ENCODE data around the gene DBF4B.
A peak's percentile ranks its signal among the peaks of the same experiment; 100 is the strongest.
"Not testable (repeated sequence)": the region's sequence is repeated elsewhere in the genome, so short reads cannot be mapped to it uniquely, and the experiment has no call there.

Gene DBF4B, protein sequence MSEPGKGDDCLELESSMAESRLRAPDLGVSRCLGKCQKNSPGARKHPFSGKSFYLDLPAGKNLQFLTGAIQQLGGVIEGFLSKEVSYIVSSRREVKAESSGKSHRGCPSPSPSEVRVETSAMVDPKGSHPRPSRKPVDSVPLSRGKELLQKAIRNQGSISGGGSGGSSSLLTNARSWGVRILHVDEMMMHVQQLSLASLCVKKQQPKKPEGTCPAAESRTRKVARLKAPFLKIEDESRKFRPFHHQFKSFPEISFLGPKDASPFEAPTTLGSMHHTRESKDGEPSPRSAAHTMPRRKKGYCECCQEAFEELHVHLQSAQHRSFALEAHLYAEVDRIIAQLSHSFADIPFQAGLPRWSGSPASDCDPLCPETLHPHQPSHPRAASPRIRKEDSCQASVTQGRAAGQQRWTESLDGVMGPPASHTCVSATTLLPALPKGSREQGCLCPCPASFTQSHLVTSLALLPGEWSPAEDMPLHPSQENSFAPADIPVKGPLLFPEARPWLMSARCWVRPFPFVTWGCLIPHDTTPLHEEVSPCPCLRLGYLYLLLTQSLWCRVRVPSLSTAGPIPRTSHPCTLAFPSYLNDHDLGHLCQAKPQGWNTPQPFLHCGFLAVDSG

DNA sequence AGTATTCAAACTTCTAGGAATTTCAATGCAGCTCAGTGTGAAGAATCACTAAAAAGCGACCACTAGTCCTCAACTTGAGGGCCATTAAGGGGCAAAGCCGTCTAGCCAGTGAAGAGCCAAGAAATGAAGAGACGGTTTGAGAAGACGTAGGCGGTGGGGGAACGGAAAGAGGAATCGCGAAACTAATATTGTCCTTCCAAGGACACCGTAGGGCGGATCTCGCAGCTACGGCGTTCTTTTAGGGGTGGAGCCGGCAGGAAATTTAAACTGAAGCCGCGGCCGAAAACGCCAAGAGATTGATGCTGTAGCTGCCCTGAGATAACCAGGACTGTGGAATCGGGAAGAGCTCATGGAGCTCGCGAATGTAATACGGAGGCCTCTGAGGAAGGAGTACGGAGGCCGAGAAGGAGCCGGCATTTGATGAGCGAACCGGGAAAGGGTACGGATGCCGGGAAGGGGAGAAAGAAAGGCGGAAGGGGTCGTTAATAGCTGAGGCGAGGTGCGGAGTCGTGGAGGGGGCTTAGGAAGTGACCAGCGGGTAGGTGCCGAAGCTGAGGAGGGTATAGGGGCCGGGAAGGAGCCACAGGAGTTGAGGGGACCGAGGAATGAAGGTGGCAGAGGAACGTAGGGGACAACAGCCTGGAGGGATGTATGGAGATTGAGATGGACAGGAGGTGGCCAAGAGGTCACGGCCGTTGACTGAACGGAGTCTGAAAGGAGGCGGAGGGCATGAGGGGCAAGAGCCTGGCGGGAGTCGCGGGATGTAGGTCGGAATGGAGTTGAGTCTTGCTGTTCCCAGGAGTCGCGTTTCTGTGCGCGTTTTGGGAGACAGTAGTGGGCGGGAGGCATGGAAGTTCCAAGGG lies at the start of gene DBF4B:
Gene DBF4B (plus strand): TSS at position 265 of the 863 bp plus-strand sequence. CDS start 156 bp downstream, at position 421.
- peak; percentile 8 for FAIRE-seq
- peak; percentile 78 for DNase-seq (ENCODE audit: low spot score)

DNA sequence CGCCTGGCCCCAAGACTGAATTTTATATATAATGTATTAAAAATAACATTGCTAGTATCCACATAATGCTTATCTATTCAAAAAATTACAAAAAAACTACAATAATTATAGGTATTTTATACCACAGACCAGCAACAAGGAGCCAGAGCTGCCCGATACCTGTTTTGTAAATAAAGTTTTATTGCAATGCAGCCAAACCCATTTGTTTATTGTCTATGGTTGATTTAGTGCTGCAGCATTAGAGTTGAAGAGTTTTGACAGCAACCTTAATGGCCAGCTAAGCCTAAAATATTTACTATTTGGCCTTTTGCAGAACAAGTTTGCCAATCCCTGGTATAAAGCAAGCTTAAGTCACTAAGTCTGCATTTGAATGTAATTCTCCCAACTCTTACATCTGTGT lies 46.6 kb upstream of the DBF4B start:
- FAIRE-seq (no peak), DNase-seq (ENCODE audit: low spot score) (no peak)

DNA sequence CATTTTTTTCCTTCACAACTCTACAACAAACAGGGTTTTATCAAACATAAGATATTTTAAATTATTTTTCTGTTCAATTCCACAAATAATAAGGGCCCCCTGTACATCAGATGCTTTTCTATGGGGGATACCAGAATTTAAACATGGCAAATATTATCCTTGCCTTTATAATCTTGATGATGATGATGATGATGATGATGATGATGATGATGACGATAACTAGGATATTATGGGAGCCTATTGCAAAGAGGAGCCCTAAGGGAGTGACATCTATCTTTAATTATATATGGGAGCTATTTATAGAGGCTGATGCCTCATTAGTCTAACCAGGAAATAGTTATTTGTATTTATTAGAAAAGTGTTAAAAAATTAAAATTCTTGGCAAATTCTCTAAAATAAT lies 45.4 kb upstream of the DBF4B start:
- FAIRE-seq: no peak
- DNase-seq (ENCODE audit: low spot score): no peak

DNA sequence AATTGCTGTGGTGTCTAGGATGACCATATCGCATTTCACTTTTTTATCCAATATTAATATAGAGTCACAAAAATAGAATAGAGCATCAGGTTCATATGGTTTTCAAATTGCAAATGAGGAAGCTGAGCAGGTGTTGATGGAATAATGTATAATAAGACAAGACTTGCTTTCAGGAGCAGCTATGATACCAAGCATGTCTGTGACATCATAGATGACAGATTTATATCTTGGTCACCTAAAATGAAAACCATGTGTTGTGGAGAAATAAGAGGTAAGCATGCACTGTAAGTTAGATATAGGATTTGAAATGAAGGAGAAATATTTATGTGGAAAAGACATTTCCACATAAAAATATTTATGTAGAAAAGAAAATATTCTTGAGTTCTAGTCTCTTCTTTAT lies 43.6 kb upstream of the DBF4B start:
- DNase-seq (ENCODE audit: low spot score) (no peak), FAIRE-seq (no peak)

DNA sequence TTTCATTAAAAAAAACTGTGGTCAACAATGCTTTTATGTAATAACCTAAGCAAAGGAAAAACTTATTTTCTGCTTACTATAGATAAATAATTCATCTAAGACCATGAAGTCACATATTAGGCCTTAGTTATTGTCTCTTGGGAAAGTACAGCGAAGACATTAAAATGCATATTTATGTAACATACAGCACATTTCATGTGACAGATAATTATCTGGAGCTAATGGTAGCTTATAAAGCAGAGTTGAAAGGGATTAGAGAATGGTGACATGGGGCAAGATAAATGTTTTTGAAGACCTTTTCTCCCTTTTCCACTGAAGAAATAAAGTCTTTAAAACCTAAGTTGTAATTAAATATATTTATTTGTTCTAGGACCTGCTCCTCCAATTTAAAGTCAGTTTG lies 42.5 kb upstream of the DBF4B start:
- no peak for DNase-seq (ENCODE audit: low spot score)
- no peak for FAIRE-seq

DNA sequence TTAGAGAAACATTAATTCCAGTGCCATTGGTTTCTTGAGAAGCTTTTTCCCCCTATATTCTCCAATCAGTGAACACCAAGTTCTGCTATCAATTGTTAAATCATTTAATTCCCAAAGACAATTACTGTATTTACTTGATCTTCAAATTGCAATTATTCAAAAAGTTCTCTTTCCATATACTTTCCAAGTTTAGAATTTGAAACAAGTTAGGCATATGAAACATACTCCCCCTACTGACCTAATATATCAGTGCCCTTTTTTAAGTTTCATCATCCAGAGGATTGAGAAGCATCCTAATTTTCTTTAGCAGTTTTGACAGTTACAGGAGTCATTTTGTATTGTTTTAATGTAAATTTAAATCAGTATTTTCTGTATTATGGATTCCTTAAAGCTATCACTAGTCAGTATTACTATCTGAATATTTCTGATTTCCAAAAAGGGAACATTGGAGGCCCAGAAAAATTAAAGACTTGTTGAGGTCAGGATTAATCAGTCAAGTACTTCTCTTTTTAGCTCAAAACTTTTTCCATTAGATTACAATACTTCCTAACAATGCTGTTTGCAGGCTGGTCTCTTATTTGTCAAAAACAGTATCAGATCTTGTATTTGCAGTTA lies 35.9 kb upstream of the DBF4B start:
- peak; percentile 44 for DNase-seq (ENCODE audit: low spot score)
- FAIRE-seq: peak; percentile 80

DNA sequence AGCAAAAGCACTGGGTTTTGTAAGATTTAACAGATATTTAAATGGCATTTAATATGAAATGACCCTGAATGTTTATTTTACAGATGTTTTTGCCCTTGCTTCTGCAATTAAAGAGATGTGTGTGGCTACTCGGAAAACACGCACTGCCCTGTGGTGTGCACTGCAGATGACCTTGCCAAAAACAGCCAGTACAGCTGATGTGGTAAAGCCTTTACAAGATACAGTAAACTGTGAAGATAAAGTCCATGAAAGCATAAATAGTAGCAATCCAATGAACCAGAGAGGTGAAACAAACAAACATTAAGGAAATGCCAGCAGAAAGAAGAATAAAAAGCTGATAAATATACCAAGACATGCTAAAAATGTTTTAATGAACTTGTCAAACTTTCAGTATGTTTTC lies 34.6 kb upstream of the DBF4B start:
- DNase-seq (ENCODE audit: low spot score): no peak
- FAIRE-seq: no peak

DNA sequence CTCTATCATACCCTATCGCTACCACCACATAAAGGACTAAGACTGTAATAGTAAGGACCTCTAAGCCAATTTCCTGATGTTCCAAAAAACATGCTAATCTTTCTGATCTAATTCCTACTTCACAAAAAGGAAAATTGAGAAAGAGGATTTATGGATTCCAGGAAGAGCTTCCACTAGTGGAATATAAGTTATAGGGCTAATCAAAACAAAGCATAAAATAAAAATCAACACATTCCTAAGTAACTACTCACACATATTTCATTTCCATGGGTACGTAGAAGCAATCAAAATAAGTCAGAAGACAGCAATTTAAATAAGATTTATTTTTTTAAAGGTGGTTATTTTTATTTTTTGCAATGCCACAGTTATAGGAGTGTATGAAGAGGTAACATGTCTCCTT lies 31.3 kb upstream of the DBF4B start:
- DNase-seq (ENCODE audit: low spot score) (no peak), FAIRE-seq (no peak)

DNA sequence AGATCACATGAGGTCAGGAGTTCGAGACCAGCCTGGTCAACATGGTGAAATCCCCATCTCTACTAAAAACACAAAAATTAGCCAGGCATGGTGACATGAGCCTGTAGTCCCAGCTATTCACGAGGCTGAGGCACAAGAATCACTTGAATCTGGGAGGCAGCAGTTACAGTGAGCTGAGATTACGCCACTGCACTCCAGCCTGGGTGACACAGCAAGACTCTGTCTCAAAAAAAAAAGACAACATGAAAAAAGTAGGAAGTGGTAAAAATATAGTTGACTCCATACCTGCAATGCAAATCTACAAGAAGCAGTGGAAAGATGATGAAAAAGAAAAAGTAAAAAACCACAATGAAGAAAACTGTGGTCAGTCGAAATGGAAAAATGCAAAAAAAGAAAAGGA lies 25.2 kb upstream of the DBF4B start:
- not testable (repeated sequence) for DNase-seq (ENCODE audit: low spot score); FAIRE-seq

DNA sequence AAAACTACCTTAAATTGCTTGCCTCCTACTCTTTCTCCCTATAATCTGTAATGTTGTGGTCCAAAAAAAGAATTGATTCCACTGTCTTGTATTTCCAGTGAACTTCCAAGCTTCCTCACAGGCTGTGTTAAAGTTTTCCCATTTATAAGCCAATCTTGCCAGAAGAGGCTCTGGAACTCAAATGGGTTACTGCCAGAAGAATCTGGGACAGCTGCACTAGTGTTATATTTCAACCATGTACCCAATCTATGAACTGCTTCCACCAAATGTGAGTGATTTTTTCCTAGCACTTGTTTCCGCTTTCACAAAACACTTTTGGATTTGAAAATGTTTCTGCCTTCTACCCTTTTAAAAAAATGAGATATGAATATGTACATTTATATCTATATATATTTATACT lies 20.7 kb upstream of the DBF4B start:
- FAIRE-seq: no peak
- DNase-seq (ENCODE audit: low spot score): no peak

DNA sequence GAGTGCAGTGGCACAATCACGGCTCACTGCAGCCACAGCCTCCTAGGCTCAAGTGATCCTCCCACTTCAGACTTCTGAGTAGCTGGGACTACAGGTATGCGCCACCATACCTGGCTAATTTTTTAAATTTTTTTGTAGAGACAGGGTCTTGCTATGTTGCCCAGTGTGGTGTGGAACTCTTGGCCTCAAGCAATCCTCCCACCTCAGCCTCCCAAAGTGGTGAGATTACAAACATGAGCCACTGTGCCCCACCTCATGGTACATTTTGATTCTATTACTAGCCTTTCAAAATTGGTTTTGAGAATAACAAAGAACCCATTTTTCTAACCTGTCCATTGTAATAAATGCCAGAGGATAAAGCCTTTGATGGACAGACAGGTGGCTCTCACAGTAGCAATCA lies 20.3 kb upstream of the DBF4B start:
- FAIRE-seq: no peak

DNA sequence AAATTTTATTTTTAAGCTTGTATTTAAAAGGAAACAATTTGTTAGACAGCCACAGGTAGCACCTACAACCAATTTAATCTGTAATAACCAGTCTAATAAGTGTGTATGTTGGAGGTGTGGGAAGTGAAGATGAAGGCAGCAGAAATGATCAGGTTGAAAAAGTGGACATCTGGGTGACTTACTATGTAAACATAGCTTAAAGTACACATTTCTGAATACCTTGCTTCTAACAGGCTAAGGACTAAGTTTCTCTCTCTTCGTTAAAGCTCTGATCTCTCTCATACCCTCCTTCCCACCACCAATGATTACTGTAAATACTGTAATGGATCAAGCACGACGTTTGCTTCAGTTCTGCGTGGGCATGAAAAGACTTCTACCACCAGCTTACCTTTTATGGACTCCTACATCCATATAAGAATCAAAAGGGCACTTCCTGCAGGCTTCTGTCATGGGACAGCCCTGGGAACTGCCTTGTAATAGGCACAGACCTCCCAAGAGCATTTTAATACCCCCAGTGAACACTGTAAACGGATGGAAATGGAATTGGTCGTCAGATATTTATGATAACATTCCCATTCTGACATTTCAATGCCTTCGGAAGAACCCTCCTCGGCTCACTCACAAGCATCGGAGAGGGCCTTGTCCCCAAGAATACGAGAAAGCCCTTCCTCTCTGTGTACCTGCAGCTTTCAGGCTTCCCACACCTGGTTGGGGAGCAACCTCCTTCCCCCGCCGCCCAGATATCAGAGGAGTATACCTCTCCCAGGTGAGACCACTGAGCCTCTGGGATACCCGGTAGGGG lies 19.6 kb upstream of the DBF4B start:
- DNase-seq (ENCODE audit: low spot score) (no peak), FAIRE-seq (no peak)

More for the DNA sequence above, 20.3 kb upstream of the DBF4B start:
- no peak for DNase-seq (ENCODE audit: low spot score)

DNA sequence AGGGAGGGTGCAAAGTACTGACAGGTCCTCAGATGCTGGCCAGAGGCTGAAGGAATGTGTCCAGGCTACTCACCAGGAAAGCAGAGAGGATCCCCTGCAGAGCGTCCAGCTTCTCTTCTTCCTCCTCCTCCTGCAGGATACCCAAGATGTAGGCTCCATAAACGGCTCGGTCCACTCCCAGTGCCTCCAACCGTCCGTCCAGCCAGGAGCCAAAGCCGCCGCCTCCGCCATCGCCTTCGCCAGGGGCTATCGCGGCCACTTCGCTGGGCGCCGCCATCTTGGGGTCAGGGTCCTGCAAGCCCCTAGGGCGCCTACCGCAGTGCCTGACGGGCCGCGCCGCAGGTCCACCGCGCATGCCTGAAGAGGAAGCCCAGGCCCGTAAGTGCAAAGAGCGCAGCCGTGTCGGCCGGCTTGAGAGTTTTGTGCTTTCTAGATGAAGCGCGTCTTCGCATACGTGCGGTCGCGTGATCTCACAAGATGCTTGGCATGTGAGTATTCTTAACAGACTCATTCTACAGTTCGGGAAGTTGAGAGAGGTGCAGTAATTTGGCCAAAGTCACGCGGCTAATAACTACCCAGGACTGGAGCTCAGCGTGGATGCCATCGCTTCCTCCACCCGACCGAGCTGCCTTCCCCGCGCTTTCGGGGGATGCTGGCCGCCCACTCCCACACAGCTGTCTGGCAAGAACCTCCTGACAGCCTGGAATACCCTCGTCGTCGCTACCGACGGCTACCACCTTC lies 18.8 kb upstream of the DBF4B start, which contains the start of gene CCDC43:
Gene CCDC43 (minus strand): TSS at position 300 of the 741 bp plus-strand sequence. CDS start 23 bp downstream, at position 277.
- FAIRE-seq: no peak
- DNase-seq (ENCODE audit: low spot score): peak; percentile 72

DNA sequence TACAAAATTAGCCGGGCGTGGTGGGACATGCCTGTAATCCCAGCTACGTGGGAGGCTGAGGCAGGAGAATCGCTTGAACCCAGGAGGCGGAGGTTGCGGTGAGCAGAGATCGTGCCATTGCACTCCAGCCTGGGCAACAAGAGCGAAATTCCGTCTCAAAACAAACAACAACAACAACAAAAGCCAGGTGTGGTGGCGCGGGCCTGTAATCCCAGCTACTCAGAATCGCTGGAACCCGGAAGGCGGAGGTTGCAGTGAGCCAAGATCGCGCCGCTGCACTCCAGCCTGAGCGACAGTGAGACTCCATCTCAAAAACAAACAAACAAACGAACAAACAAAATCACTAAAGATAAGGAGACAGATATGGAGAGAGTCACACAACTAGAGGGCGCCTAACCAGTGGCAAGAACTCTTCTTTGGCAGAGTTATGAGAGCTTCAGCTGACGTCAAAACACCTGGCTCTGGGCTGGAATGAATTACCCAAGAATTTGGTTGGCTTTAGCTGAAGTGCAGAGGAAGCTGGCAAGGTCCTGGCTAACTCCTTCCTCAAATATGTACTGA lies 17.6 kb upstream of the DBF4B start:
- not testable (repeated sequence) for FAIRE-seq; DNase-seq (ENCODE audit: low spot score)

DNA sequence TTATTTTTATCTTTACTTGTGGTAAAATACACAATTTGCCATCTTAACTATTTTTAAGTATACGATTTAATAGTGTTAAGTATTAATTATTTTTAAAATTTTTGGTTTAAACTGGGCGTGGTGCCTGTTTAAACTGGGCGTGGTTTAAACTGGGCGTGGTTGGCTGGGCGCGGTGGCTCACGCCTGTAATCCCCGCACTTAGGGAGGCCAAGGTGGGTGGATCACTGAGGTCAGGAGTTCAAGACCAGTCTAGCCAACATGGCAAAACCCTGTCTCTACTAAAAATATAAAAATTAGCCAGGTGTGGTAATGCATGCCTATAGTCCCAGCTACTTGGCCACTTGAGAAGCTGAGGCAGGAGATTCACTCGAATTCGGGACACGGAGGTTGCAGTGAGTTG lies 14.9 kb upstream of the DBF4B start:
- no peak for FAIRE-seq
- DNase-seq (ENCODE audit: low spot score): no peak

DNA sequence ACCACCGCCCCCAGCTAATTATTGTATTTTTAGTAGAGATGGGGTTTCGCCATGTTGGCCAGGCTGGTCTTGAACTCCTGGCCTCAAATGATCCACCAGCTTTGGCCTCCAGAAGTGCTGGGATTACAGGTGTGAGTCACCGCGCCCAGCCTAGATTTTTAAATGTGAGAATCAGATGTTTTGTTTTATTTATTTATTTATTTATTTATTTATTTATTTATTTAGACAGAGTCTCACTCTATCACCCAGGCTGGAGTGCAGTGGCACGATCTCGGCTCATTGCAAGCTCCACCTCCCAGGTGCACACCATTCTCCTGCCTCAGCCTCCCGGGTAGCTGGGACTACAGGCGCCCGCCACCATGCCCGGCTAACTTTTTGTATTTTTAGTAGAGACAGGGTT lies 8.2 kb upstream of the DBF4B start:
- FAIRE-seq: not testable (repeated sequence)

DNA sequence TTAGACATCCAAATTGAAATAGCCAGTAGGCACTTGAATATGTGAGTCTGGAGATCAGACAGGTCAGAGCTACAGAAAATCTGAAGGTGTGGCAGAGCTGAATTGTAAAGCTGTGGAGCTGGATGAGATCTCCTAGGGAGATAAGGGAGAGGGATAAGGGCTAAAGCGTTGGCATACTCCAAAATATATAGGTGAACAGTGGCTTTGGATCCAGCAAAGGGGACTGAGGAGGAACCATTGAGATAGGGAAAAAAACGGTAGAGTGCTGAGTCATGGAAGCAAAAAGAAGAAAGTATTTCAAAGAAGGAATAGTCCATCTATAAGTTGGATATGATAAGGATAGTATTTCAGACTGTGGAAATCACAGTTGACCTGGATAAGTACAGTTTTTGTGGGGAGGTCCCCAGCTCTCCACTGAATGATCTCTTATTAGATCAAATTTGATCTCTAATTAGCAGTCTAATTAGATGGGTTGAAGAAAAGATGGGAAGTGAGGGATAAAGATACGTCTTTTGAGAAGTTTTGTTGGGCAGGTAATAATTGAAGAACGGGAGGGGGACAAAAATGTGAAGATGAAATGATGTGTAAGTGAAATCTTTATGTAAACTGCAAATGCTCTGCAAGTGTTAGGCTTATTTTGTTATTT lies 587 bp upstream of the DBF4B start:
- DNase-seq (ENCODE audit: low spot score): no peak
- no peak for FAIRE-seq

More for the DNA sequence above, 8.2 kb upstream of the DBF4B start:
- not testable (repeated sequence) for DNase-seq (ENCODE audit: low spot score)

DNA sequence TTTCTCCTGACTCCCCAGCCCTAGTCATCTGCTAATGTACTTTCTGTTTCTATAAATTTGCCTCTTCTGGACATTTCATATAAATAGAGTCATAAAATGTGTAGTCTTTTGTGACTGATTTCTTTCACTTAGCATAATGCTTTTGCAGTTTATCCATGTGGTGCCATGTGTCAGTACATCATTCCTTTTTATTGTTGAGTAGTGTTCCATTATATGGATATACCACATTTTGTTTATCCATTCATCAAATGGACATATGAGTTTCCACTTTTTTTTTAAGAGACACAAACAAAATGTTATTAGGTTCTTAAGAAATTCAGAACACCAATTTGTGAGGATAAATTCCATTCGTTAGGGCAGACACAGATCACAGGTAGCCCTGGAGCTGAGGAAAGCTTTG lies 11.0 kb downstream of the DBF4B start:
- DNase-seq (ENCODE audit: low spot score) (no peak), FAIRE-seq (no peak)

DNA sequence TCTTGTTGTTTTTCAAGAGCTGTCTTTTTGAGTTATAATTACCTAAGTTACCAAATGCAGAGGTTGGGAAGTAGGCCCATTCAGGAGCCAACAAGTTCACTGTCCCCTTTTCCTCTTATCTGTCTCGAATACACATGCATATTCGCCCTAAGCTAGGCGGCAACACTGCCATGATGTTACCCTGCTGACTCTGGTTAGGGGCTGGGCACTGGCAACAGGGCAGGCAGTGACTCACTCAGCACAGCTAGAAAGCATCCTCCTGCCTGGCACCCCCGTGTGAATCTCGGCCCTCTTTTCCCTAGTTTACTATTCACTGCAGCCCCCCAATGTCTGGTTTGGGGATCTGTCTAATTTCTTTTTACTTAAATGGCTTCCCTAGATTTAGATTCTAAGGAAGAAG lies 13.8 kb downstream of the DBF4B start:
- FAIRE-seq: no peak

More for the DNA sequence above, 13.8 kb downstream of the DBF4B start:
- no peak for DNase-seq (ENCODE audit: low spot score)

Measured in RCC 7860 (cell line).